ENCODE measurements around the gene TMEM97.
A peak's percentile ranks its signal among the peaks of the same experiment; 100 is the strongest.

TMEM97 gene

DNA sequence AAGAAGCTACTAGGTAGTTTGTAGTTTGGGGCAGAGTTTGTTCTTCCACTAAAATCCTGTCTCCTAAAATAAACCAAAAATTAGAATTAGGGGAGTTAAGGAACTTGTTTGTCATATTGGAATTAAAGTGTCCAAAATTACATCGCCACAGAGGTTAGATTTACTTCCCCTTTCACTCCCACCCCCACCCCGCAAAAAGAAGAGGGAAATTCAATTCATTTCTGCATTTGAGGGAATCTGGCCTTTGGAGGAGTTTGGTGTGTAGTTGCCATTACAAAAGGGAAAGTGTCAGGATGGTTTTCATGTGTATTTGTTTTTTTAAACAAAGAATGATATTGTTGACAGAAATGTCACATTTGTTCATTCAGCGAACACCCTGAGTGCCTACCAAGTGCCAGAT is 5.8 kb downstream of the TMEM97 start:
- DNase-seq (ENCODE audit: low read depth in 1 of 2, low spot score in 1 of 2): no peak
- H3K27ac ChIP-seq (replicated peaks): peak overlapping the region; percentile 22; the same call in 1 of the 2 replicates
- H3K27me3 ChIP-seq (ENCODE audit: insufficient read depth, poor library complexity, severe bottlenecking): no peaks in the 10 kb centered on the region
- TF ChIP-seq SPI1 (IDR thresholded peaks at IDR 0.05; ENCODE audit: borderline replicate concordance, low read depth) (no peak), GABPA (IDR thresholded peaks at IDR 0.05; ENCODE audit: low read depth) (no peak), POLR2AphosphoS5 (IDR thresholded peaks at IDR 0.05; ENCODE audit: low read depth) (no peak)
- TF ChIP-seq, protein P1, sequence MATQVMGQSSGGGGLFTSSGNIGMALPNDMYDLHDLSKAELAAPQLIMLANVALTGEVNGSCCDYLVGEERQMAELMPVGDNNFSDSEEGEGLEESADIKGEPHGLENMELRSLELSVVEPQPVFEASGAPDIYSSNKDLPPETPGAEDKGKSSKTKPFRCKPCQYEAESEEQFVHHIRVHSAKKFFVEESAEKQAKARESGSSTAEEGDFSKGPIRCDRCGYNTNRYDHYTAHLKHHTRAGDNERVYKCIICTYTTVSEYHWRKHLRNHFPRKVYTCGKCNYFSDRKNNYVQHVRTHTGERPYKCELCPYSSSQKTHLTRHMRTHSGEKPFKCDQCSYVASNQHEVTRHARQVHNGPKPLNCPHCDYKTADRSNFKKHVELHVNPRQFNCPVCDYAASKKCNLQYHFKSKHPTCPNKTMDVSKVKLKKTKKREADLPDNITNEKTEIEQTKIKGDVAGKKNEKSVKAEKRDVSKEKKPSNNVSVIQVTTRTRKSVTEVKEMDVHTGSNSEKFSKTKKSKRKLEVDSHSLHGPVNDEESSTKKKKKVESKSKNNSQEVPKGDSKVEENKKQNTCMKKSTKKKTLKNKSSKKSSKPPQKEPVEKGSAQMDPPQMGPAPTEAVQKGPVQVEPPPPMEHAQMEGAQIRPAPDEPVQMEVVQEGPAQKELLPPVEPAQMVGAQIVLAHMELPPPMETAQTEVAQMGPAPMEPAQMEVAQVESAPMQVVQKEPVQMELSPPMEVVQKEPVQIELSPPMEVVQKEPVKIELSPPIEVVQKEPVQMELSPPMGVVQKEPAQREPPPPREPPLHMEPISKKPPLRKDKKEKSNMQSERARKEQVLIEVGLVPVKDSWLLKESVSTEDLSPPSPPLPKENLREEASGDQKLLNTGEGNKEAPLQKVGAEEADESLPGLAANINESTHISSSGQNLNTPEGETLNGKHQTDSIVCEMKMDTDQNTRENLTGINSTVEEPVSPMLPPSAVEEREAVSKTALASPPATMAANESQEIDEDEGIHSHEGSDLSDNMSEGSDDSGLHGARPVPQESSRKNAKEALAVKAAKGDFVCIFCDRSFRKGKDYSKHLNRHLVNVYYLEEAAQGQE (IDR thresholded peaks at IDR 0.05; ENCODE audit: insufficient replicate concordance, low read depth): no peak
- TF ChIP-seq, protein P2, sequence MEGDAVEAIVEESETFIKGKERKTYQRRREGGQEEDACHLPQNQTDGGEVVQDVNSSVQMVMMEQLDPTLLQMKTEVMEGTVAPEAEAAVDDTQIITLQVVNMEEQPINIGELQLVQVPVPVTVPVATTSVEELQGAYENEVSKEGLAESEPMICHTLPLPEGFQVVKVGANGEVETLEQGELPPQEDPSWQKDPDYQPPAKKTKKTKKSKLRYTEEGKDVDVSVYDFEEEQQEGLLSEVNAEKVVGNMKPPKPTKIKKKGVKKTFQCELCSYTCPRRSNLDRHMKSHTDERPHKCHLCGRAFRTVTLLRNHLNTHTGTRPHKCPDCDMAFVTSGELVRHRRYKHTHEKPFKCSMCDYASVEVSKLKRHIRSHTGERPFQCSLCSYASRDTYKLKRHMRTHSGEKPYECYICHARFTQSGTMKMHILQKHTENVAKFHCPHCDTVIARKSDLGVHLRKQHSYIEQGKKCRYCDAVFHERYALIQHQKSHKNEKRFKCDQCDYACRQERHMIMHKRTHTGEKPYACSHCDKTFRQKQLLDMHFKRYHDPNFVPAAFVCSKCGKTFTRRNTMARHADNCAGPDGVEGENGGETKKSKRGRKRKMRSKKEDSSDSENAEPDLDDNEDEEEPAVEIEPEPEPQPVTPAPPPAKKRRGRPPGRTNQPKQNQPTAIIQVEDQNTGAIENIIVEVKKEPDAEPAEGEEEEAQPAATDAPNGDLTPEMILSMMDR (IDR thresholded peaks at IDR 0.05; ENCODE audit: insufficient read depth, low read length): no peak
- H3K4me3 ChIP-seq (replicated peaks; ENCODE audit: insufficient read depth, low read length): no peak overlapping the region

DNA sequence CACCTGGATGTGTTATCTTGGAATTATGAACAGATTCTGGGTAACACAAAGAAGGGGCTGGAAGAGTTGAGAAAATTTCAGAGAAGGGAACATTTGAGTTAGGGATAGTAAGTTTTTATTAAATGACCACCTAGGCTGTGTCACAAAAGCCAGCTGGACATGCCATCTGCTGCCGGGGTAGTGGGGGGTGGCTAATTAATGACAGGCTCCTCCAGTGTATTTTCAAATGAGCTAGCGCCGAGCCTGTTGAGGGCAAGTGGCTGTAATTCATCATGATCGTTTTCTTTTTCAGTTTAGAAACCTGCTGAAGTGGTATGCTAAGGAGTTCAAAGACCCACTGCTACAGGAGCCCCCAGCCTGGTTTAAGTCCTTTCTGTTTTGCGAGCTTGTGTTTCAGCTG is 6.2 kb downstream of the TMEM97 start:
- DNase-seq (ENCODE audit: low read depth in 1 of 2, low spot score in 1 of 2): no peak
- H3K27me3 ChIP-seq (ENCODE audit: insufficient read depth, poor library complexity, severe bottlenecking): no peaks in the 10 kb centered on the region
- H3K4me3 ChIP-seq (replicated peaks; ENCODE audit: insufficient read depth, low read length): no peak overlapping the region
- TF ChIP-seq GABPA (IDR thresholded peaks at IDR 0.05; ENCODE audit: low read depth): no peak
- no peak for TF ChIP-seq SPI1 (IDR thresholded peaks at IDR 0.05; ENCODE audit: borderline replicate concordance, low read depth)
- TF ChIP-seq POLR2AphosphoS5 (IDR thresholded peaks at IDR 0.05; ENCODE audit: low read depth): no peak
- TF ChIP-seq, protein P2 (IDR thresholded peaks at IDR 0.05; ENCODE audit: insufficient read depth, low read length): no peak
- TF ChIP-seq, protein P1 (IDR thresholded peaks at IDR 0.05; ENCODE audit: insufficient replicate concordance, low read depth): no peak
- no peak overlapping the region for H3K27ac ChIP-seq (replicated peaks)

DNA sequence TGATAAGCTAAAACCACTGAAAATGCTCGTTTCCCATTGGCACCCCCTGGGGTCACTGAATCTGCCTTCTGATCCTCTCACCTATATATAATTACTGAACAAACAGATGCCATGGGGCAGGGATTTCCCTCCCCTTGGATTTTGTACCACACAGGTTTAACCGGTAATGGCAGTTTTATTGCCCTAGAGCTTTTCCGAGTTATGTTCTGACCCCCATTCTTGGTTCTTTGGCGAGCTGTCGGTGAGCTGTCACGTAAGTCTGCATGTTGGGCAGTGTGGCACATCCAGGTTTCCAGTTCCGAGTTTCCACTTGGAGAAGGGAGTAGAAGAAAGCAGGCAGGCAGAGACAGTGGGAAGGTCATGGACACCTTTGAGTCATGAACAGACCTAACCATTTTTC is 7.1 kb downstream of the TMEM97 start:
- DNase-seq (ENCODE audit: low read depth in 1 of 2, low spot score in 1 of 2): no peak
- H3K27ac ChIP-seq (replicated peaks): no peak overlapping the region
- no peak overlapping the region for H3K4me3 ChIP-seq (replicated peaks; ENCODE audit: insufficient read depth, low read length)
- H3K27me3 ChIP-seq (ENCODE audit: insufficient read depth, poor library complexity, severe bottlenecking): no peaks in the 10 kb centered on the region
- TF ChIP-seq, protein P2 (IDR thresholded peaks at IDR 0.05; ENCODE audit: insufficient read depth, low read length): no peak
- TF ChIP-seq SPI1 (IDR thresholded peaks at IDR 0.05; ENCODE audit: borderline replicate concordance, low read depth) (no peak), GABPA (IDR thresholded peaks at IDR 0.05; ENCODE audit: low read depth) (no peak), POLR2AphosphoS5 (IDR thresholded peaks at IDR 0.05; ENCODE audit: low read depth) (no peak)
- TF ChIP-seq, protein P1 (IDR thresholded peaks at IDR 0.05; ENCODE audit: insufficient replicate concordance, low read depth): no peak

Measured in HL-60 (cell line).